ENCODE measurements around the gene C1orf105.
"Not testable (repeated sequence)": the region's sequence is repeated elsewhere in the genome, so short reads cannot be mapped to it uniquely, and the experiment has no call there.

Gene C1orf105, protein sequence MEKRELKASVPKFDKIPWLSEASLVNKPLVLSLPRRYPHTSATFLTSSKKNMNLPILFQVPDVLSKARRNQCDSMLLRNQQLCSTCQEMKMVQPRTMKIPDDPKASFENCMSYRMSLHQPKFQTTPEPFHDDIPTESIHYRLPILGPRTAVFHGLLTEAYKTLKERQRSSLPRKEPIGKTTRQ

DNA sequence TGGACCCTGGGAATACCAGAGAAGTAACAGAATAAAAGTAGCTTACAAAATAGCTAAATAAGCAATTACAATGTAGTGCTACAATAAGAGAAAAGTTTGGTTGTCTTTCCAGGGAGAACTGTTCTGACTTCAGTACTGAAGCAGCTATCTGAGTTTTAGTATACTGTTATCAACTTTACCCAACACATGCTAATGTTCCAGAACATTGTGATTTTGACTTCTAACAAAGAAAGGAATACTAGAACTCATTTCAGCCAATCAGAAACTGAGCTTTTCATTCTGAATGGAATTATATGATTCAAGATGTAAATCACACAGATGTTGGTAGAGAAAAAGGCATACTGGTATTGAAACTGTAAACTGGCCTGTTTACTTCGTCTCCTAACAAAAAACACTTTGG is at the start of gene C1orf105:
C1orf105 (plus strand) TSS at position 301 of the 400 bp plus-strand sequence. CDS start 201 bp downstream, outside the sequence.
- DNase-seq (ENCODE audit: low read depth in 2 of 2): no peak

DNA sequence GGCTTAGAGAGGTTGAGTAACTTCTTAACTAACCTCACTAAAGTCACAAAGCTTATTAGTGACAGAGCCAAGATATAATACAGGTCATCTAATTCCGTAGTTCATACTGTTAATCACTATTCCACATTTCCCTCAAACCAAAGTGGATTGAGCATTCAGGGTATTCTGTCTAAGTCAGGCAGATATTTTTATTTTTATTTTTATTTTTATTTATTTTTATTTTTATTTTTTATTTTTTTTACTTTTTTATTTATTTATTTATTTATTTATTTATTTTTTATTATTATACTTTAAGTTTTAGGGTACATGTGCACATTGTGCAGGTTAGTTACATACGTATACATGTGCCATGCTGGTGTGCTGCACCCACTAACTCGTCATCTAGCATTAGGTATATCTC is 48.8 kb upstream of the C1orf105 start:
- DNase-seq (ENCODE audit: low read depth in 2 of 2): not testable (repeated sequence)

DNA sequence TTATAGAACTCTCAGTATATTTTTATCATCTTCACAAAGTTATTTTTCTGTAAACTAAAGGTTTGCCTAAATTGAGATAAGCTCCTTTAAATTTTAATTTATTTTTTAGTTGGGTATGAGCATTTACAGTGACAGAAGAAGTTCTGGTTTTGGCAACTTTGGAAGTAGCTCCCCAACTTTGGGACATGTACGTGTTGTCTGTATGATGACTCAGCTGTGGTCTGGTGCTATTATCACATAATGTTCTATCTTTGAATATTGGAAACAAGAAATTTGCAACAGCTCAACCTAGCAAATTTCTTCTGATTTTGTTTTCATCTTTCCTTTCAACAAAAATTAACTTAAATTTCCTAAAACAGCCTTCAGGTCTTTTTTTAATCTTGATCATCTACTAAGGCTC is 46.6 kb upstream of the C1orf105 start:
- no peak for DNase-seq (ENCODE audit: low read depth in 2 of 2)

DNA sequence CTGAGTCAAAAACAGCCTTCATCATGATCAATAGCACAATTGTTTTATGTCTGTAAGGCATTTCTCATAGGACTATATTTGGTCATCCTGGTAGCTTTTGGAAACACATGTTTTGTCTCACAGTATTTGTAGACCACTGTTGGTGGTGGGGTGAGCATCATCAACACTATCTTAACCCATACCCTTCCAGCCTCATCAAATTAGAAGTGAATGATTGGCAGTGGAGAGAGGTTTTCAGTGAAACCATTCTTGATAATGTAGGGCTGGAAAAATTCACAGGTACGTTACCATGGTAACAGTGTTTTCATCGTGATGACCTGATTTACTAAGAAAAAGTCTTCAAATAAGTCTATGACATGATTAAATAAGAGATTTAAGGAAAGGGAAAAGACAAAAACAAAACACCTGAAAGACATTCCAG is 45.3 kb upstream of the C1orf105 start:
- no peak for DNase-seq (ENCODE audit: low read depth in 2 of 2)

DNA sequence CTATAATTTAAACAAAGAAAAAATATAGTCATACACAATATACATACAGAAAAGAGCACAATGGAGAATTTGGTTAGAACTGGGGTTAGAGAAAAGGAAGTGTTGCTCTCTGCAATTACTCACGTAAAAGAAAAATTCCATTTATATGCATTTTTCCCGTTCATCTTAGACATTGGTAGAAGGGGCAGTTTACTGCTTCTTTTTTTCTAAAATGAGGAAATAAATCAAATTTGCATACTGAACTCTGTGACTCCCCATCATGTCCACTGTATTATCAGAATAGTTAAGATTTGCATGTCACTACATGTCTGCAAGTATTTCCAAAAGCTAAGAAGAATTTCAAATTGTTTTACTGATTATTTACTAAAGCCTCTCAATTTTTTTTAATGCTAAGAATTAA is 44.1 kb upstream of the C1orf105 start:
- DNase-seq (ENCODE audit: low read depth in 2 of 2): no peak

DNA sequence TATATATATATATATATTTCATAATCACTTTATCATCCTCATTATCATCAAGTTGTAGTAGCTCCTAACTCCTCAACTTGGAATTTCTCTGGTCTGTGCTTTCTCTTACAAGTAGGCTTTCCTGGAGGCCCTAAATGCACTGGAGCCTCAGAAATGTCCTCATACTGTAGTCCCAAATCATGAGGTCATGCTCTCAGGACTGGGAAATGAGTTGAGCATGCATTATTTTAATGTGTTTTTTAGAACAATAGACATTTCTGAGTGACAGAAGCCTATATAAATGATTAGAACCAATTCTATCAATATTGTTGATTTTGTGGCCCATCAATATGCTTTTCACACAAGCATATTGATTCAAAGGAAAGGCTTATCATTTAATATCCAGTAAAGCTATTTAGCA is 42.9 kb upstream of the C1orf105 start:
- no peak for DNase-seq (ENCODE audit: low read depth in 2 of 2)

DNA sequence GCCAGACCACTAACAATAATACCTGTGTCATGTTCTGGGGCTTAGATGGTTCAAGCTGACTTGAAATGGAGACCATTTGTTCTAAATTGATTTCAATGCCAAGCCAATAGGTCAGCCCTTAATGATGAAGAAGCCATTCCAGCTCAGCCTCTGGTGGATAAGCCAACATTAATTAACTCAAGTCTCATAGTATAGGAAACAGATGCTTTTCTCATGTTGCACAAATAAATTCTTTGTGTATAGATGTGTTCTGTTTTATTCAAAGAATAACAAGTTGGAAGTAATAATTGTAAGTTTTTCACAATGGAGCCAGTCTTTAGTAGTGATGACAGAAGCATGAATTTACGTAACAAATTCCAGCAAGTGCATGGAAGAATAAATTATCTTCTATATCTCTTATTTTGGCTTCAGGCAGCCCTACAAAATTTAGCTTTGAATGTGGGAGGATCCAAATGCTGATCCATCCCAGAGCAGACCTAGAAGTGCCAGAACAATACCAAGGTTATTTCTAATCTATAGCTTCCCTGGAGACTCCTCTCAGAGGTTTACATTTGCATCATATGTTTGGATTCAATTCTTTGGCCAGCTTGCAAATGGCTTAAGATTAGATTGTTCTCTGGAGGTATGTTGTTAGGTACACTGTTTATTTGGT is 42.2 kb upstream of the C1orf105 start:
- no peak for DNase-seq (ENCODE audit: low read depth in 2 of 2)

DNA sequence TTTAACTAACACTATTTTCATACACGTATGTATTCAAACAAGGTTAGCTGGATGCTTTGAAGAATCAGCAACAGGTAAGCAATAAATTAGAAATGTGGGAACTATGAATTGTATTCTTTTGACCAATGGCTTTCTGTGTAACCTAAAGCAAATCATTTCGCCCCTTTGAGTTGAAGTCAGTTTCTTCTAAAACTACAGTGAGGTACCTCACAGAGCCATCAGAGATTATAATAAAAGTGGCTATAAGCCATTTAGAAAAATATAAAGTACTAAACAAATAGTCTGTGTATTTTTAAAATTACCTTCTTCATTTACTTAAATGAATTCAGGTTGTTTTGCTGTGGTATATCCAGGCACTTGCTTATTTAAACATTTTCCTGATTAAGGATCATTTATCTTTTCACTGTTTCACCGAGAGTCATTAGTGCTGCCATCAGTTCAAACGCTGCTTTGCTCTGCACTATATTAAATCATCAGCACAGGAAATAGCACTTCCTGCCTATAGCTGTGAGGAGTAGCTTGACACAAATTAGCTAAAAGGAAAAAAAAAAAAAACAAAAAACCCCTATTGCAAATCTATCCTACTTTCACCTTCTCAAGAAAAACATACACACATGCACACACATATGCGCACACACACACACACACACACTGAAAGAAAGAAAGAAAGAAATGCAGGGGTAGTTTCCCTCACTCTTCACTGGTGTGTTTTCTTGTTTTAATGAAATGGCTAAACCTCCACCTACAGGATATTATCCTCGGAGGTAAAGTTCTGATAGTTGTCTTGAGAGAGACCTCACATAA is 39.8 kb upstream of the C1orf105 start:
- DNase-seq (ENCODE audit: low read depth in 2 of 2): peak in 1 of 2 donors; percentile 37

DNA sequence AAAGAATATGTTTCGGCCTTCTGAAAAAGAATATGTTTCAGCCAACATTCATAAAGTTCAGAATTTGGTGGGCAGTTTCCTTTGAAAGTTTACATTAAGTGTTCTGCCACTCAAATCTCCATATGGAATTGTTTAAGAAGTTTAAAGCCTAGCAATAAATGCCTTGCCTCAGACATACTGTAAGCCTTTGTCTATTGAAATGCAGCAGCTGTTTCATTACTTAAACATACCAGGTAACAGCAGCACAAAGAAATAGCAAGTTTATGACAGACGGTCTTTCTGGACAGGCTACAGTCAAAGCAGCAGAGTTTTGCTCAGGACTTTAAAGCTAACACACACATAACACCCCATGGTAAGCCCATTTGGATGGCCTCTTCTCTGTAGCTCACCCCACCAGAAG is 38.5 kb upstream of the C1orf105 start:
- no peak for DNase-seq (ENCODE audit: low read depth in 2 of 2)

DNA sequence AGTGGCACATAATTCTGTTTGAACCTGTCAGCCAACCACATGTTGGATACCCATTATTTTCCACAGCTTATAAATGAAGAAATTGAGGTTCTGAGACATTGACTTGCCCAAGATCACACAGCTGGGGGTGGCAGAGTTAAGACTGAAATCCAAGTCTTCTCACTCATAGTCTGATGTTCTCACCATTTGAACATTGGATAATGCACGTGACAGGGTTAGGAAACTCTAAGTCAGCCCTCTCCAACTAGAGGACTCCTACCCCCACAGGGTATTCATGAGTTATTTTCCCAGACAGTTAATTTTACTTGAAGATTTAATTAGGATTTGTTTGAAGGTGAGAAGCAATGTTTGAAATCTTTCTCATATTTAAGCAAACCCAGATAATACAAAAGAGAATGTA is 38.1 kb upstream of the C1orf105 start:
- no peak for DNase-seq (ENCODE audit: low read depth in 2 of 2)

DNA sequence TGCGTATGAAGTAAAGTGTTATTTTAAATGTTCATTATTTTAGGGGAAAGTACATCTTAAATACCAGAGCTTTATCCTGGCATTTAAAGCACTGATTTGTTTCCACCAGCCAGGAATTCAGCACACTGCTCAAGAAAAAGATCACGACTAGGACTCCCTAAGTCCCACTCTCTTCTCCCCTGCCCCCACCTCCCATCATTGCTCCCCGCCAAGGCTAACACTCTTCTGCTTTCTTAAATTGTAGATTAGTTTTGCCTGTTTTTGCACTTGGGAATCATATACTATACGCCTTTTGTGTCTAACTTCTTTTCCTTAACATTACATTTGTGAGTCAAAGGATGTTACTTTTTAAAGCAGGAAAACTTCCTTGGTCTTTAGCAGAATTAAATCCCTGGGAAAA is 37.5 kb upstream of the C1orf105 start:
- no peak for DNase-seq (ENCODE audit: low read depth in 2 of 2)

DNA sequence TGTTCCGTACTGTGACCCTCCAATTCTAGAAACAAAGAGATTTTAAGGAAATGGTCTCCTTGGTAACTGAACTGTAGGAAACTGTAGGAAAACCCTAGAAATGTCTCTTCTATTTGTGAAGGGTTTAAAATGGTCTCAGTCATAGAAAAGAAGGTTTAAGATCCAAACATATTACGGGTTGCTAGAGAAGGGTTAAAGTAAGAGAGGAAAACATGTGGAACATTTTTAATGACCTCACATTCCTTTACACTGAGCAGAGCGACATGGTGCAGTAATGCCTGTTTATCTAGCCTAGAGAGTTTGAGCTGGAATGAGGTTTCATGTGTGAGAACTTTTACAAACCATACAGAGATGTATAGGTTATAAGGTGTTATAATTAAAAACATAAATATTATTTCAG is 36.9 kb upstream of the C1orf105 start:
- DNase-seq (ENCODE audit: low read depth in 2 of 2): no peak

DNA sequence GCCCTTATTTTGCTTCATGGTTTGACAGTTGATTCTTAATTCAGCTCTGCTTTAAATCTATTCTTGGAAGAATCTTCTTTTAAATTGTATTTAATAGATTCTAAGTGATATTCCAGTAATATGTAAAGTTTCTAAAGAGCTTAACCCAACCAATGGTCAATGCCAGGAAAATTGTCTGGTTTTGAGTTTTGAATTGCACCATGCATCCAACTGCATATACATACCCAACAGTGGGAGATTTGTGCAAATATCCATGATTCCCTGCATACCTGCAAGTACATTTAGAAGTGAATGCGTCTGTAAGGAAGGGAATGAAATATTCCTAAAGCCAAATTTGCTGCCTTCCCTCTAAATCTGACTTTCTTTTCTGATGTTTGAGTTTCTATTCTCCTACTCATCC is 35.8 kb upstream of the C1orf105 start:
- DNase-seq (ENCODE audit: low read depth in 2 of 2): no peak

DNA sequence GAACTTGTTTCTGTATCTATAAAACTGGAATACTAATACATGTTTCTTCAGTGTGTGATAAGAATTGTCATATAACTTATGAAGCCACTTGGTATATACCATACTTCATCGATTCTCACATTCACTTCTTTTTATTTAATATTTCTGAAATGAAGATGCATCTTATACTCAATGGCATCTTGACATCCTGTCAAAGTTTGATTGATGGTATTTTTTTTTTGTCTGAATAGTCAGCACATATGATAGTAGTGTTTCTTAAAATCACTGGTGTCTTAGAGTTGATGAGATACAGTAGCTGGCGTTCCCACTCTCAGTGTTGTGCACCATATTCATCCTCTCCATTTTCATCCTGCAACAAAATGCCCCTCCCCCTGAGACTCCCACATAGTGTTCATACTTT is 34.4 kb upstream of the C1orf105 start:
- no peak for DNase-seq (ENCODE audit: low read depth in 2 of 2)

DNA sequence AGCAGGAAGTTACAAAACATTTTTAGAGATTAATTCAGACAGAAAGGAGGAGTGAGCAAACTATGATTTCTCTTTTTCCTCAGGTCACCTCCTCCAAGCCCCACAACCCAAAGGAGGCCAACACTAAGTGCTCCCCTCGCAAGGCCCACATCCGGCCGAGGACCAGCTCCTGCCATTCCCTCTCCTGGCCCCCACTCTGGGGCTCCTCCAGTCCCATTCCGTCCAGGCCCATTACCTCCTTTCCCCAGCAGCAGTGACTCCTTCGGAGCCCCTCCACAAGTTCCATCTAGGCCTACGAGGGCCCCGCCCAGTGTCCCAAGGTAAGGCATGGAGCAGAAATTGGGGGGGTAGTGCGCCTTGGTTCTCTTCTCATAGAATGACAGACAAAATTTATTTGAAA is 32.0 kb upstream of the C1orf105 start:
- DNase-seq (ENCODE audit: low read depth in 2 of 2): no peak

DNA sequence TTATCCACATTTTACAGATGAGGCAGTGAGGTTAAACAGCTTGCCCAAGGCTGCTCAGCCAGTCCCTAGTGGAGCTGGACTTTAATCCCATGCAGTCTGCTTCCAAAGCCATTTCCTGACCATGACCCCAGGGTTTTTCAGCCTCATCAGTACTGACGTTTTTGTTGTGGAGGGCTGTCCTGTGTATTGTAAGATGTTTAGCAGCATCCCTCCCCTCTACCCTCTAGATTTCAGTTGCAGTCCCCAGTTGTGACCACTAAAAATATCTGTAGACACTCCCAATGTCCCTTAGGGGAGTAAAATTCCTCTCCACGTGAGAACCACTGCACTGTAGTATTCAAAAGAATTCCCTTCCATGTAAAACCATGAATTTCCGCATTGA is 30.2 kb upstream of the C1orf105 start:
- DNase-seq (ENCODE audit: low read depth in 2 of 2): no peak

DNA sequence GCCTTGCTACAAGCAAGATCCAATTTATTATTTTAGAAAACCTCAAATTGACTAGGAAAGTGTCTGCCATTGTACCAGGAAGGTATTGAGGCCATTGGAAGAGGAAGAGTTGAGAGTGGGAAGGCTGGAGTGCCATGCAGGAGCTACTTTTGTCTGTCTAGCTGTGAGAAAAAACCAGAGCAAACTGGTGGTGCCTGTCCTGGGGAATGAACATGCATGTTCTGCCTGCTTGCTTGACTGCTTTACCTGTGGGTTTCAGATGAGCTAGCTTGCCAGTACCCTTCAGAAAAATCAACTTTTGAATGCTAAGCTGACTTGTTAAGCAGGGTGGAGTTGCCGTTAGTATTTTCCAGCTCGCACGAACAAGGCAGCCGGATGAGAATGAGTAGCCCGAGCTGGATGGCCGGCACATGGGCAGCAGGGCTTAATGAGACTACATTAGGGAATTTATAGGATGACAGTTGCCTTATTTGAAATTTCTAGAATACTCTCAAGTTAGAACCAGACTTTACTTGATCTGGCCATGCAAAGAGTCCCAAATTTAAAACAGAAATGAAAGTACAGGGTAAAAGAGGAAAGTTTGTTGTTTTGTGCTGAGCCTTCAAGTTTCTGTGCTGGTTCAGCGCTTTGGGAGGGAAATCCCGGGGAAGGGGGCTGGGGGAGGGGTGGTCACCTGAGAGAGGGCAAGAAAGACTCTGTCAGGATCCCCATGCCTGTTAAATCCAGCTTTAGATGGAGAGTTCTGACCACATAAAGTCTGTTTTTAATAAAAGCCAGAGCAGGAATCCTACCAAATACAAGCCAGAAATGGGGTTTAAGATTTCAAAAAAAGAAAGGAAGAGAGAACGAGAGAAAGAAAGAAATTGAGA is 29.6 kb upstream of the C1orf105 start:
- no peak for DNase-seq (ENCODE audit: low read depth in 2 of 2)

DNA sequence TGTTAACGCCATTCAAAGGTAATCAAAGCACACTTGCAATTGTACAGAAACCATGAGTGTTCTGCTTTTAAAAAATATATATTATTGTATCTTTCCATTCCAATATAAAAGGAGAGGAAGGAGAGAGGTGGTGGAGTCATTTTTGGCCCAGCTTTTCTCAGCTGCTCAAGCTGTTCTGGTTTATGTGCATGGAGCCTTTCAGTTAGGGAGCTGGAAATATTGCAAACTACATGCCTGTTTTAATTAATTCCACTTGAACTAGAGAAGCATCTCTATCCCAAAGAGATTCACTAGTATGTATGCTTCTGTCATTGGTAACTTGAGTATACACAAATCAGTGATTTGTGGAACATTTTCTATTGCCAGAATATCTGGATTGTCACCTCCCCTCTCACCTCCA is 28.5 kb upstream of the C1orf105 start:
- DNase-seq (ENCODE audit: low read depth in 2 of 2): no peak

DNA sequence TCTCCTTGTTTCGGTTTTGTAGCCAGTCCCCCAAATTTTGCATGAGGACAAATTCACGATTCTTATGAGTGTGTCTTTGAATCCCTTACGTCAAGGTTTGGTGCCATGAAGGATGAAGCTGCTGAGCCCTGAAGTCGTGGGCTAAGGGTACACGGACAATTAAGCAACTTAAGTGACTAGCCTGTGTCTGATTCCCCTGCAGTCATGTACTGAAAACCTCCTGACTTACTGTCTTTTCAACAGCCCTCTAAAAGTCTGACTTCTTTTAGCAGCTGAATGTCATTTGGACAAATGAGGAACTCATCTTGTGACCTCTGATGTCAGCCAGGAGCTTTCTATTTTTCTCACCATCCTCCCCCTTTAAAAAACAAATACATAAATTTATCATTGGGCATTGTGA is 27.1 kb upstream of the C1orf105 start:
- DNase-seq (ENCODE audit: low read depth in 2 of 2): no peak

DNA sequence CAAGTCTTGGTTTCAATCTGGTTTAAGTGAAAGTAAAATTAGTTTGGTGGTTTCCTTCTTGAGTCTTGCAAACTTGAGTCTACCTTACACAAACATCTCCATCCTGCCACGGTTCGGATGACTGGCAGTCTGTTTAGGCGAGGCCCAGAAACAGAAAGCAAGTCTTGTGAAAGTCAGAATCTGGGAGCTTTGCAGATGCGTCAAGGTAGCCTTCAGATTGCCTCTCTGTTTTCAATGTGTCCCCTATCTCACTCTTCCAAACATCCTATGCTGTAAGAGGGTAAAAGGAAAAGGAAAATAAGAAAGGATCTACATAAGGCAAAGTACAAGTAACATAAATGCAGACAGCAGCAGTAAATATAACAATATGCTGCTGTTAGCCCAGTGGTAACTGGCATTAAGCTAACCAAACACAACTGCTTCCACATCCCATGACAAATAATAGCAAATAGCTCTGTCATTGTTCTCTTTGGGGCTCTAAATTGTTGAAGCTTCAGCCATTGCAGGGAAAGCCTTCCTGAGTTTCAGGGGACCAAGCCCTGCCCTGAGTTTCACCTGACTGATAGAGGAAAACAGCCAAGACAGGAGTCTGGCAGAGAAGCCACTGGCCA is 26.2 kb upstream of the C1orf105 start:
- peak; percentile 36 to 45 for DNase-seq (ENCODE audit: low read depth in 2 of 2)

DNA sequence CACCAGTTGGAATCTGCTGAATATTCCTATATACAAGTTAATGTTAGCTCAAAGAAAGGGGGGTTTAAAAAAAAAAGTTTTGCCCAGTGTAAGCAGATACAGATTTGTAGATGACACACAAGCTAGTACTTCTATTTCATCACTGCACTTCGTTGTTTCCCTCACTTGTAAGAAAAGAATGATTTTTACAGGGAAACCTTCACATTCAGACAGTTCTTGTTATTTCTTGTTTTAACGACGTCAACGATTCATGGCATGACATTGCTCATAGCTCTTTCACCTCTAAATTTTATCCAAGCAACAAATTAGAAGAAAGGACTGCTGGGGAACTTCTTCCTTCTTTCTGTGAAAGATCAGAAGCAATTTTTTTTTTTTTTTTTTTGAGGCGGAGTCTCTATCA is 25.7 kb upstream of the C1orf105 start:
- no peak for DNase-seq (ENCODE audit: low read depth in 2 of 2)

DNA sequence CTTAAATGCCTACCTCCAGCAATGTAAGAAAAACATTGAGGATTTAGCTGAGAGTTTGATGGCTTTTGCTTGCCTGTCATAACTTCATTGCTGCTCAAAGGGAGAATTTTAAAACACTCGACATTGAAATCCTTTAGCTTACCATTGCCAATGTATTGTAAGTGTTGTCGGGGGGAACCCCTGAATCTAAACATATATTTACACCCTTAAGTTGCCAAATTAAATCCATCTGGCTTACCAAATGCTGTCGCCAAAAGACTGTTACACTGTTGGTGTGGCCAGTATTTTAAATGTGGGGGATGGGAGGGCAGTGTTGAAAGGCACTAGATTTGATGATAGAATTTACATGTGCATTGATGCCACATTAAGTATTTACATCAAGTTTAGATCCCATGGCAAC is 24.9 kb upstream of the C1orf105 start:
- no peak for DNase-seq (ENCODE audit: low read depth in 2 of 2)

All from stimulated activated CD4-positive, alpha-beta T cell treated with anti-CD3 and anti-CD28 coated beads, Interleukin-1b, Interleukin-23, amount 100 ng/mL, for 4 hours (primary cell).